Retinal pigment epithelial cell (primary cell): ENCODE data around the gene DACH1.

Source experiments
- DNase-seq: peaks from one replicate; pipeline ENCODE4 v3.0.0-alpha.2; 2010; ENCODE audit warnings: low read depth
- H3K4me3 ChIP-seq: 2 replicates; pipeline ENCODE4 v1.5.1; 2011; ENCODE audit warnings: mild to moderate bottlenecking, low read length, control low read depth, moderate library complexity
- TF ChIP-seq, protein P1 (sequence below): conservative IDR thresholded peaks from 2 replicates; pipeline ENCODE4 v1.5.1; 2011; ENCODE audit warnings: low read depth, low read length, control low read depth, inconsistent platforms

DACH1 gene

DNA sequence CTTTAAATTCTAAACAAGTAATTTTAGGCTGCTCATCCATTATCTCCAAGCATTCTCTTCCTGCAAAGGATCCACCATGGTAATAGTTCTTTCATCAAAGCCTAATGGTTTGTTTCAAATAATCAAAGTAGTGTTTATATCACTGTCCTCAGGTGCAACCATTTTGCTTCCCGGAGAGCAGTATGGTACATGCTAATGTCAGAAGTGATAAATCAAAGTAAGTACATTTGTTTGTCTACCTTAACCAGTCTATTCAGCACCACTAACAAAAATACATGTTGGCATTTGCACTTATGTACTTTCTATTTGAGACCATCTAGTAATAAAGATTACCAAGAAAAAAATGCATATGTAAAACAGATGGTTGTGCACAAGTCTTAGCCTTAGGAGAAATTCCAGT is 37.5 kb downstream of the DACH1 start:
- no peak for DNase-seq
- TF ChIP-seq, protein P1, sequence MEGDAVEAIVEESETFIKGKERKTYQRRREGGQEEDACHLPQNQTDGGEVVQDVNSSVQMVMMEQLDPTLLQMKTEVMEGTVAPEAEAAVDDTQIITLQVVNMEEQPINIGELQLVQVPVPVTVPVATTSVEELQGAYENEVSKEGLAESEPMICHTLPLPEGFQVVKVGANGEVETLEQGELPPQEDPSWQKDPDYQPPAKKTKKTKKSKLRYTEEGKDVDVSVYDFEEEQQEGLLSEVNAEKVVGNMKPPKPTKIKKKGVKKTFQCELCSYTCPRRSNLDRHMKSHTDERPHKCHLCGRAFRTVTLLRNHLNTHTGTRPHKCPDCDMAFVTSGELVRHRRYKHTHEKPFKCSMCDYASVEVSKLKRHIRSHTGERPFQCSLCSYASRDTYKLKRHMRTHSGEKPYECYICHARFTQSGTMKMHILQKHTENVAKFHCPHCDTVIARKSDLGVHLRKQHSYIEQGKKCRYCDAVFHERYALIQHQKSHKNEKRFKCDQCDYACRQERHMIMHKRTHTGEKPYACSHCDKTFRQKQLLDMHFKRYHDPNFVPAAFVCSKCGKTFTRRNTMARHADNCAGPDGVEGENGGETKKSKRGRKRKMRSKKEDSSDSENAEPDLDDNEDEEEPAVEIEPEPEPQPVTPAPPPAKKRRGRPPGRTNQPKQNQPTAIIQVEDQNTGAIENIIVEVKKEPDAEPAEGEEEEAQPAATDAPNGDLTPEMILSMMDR: no peak

DNA sequence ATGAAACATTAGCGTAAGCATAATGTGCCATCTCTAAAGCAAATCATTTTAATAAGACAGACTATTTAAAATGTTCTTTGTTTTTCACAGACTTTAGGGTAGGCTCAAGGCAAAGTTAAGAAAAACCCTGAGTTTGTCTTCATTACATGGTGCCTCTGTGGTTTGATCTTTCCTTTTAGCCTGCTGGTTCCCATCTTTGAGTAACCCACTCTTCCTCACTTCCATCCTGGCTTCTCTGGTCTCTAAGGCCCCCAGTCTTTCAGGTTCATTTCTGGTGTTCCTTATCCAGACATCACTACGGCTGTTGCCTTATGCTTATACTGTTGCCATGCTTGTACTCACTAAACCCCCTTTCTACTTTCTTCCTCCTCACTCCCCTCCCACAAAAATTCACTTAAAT is 38.4 kb downstream of the DACH1 start:
- DNase-seq: no peak
- TF ChIP-seq, protein P1: no peak
- no peak overlapping the region for H3K4me3 ChIP-seq

More for the DNA sequence above, 37.5 kb downstream of the DACH1 start:
- H3K4me3 ChIP-seq: no peak overlapping the region

GRCh38 chr13:71828117-71828516 is 38.9 kb downstream of the DACH1 start:
- TF ChIP-seq, protein P1: no peak
- H3K4me3 ChIP-seq: no peak overlapping the region
- DNase-seq: peak; percentile 35

- TF ChIP-seq, protein P1: no peak
- H3K4me3 ChIP-seq: no peak overlapping the region
Observed at GRCh38 chr13:71827241-71827640, 39.8 kb downstream of the DACH1 start.

GRCh38 chr13:71820699-71821098 is 46.3 kb downstream of the DACH1 start:
- TF ChIP-seq, protein P1: no peak
- no peak overlapping the region for H3K4me3 ChIP-seq
- DNase-seq: no peak

More at GRCh38 chr13:71827241-71827640, 39.8 kb downstream of the DACH1 start:
- no peak for DNase-seq

- TF ChIP-seq, protein P1: no peak
- no peak overlapping the region for H3K4me3 ChIP-seq
- no peak for DNase-seq
Observed at GRCh38 chr13:71817335-71817734, 49.7 kb downstream of the DACH1 start.

- no peak for DNase-seq
- H3K4me3 ChIP-seq: no peak overlapping the region
- TF ChIP-seq, protein P1: no peak
Observed at GRCh38 chr13:71814806-71815360, 52.1 kb downstream of the DACH1 start.
